Measurements from ENCODE around the gene OGFOD1.

DNA sequence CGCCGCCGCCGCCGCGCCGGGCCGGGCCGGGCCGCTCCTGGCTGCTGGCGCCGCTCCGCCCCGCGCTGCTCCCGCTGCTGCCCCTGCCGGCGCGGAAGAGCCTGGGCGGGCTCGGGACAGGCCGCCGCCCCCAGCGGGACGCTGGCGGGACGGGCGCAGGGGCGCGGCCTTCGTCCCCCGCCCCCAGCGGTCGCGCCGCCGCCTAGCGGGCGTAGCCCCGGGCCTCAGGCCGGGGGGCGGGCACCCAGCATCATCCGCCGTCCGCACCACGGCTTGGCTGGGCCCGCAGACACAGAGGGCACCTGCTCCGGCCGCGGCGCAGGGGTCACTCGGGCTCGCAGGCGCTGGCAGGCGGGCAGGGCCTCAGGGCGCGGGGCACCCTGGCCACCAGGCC is 25.9 kb upstream of the OGFOD1 start, which contains the start of gene AMFR:
- TF ChIP-seq, protein P1, sequence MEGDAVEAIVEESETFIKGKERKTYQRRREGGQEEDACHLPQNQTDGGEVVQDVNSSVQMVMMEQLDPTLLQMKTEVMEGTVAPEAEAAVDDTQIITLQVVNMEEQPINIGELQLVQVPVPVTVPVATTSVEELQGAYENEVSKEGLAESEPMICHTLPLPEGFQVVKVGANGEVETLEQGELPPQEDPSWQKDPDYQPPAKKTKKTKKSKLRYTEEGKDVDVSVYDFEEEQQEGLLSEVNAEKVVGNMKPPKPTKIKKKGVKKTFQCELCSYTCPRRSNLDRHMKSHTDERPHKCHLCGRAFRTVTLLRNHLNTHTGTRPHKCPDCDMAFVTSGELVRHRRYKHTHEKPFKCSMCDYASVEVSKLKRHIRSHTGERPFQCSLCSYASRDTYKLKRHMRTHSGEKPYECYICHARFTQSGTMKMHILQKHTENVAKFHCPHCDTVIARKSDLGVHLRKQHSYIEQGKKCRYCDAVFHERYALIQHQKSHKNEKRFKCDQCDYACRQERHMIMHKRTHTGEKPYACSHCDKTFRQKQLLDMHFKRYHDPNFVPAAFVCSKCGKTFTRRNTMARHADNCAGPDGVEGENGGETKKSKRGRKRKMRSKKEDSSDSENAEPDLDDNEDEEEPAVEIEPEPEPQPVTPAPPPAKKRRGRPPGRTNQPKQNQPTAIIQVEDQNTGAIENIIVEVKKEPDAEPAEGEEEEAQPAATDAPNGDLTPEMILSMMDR (IDR thresholded peaks at IDR 0.05): peak; percentile 74
- TF ChIP-seq ZFX (IDR thresholded peaks at IDR 0.05; ENCODE audit: borderline replicate concordance): no peak

Data from 22Rv1 (cell line).